Lung (tissue), 12 donors: Measurements from ENCODE around the gene LRWD1. TPM values are rescaled to one million over a fixed set of nuclear protein-coding genes. Genes with fewer than 3 reads are reported as not detected.

Source experiments
- ATAC-seq: fragments of 200-7000 bp; cut with Tn5 transposase; one replicate; pipeline ENCODE4 v1.9.1; 2020; ENCODE audit warnings: moderate number of reproducible peaks; ENCODE audit not compliant: insufficient read depth, low FRiP score
- DNase-seq, 3 donors: peaks; one replicate each; pipeline ENCODE4 v3.0.0-alpha.2; 2013 to 2017
- H3K27ac ChIP-seq, 2 donors: one replicate each; pipeline ENCODE4 v1.5.1; 2013; ENCODE audit warnings: mild to moderate bottlenecking in 2 of 2, moderate library complexity in 2 of 2, control low read depth in 1 of 2, inconsistent platforms in 1 of 2, low read depth in 1 of 2, low read length in 1 of 2
- H3K27me3 ChIP-seq, 3 donors: one replicate each; pipeline ENCODE4 v1.5.1; 2013; ENCODE audit warnings: low read length in 2 of 3; ENCODE audit not compliant: control insufficient read depth in 3 of 3, insufficient read depth in 3 of 3
- H3K36me3 ChIP-seq, 4 donors: one replicate each; pipeline ENCODE4 v1.5.1; 2013; ENCODE audit warnings: low read length in 4 of 4, mild to moderate bottlenecking in 1 of 4, moderate library complexity in 1 of 4; ENCODE audit not compliant: control insufficient read depth in 4 of 4, insufficient read depth in 4 of 4
- H3K4me1 ChIP-seq, 5 donors: one replicate each; pipeline ENCODE4 v1.5.1; 2013; ENCODE audit warnings: low read length in 5 of 5, mild to moderate bottlenecking in 2 of 5, moderate library complexity in 1 of 5; ENCODE audit not compliant: control insufficient read depth in 5 of 5, insufficient read depth in 5 of 5
- H3K4me3 ChIP-seq: one replicate; pipeline ENCODE4 v1.5.1; 2013; ENCODE audit warnings: mild to moderate bottlenecking, control low read depth, moderate library complexity
- H3K9ac ChIP-seq, 2 donors: one replicate each; pipeline ENCODE4 v1.5.1; 2013; ENCODE audit warnings: low read length in 2 of 2, control low read depth in 1 of 2; ENCODE audit not compliant: insufficient read depth in 1 of 2
- H3K9me3 ChIP-seq, 4 donors: one replicate each; pipeline ENCODE4 v1.5.1; 2013; ENCODE audit warnings: low read length in 3 of 4, mild to moderate bottlenecking in 1 of 4, moderate library complexity in 1 of 4; ENCODE audit not compliant: control insufficient read depth in 4 of 4, insufficient read depth in 3 of 4
- WGBS, 2 donors: extraction: QIAGEN DNeasy Blood & Tissue Kit; methylation state at CpG; one replicate each; pipeline ENCODE4 v1.1.7; 2013; 5-methylcytosine and 5-hydroxymethylcytosine counted together
- polyA plus RNA-seq, 2 donors: library from polyadenylated mRNA; stranded (reverse); fragments of 200-250 nt; gene quantifications; one replicate each; pipeline ENCODE4 v1.2.1, GENCODE V29; 2013
- total RNA-seq, 2 donors: library from RNA; depleted of rRNA in 1 of 2; stranded (reverse); fragments of >200 nt in 1 of 2; gene quantifications; one replicate each; pipeline ENCODE4 v1.2.1, GENCODE V29; 2014 to 2021
- TF ChIP-seq, protein P1 (sequence below): IDR thresholded peaks from 2 replicates; pipeline ENCODE4 v1.5.1; 2012; ENCODE audit warnings: mild to moderate bottlenecking; ENCODE audit errors: control extremely low read depth, extremely low read depth
- donor health status: control.
- donor health status: control.
- donor health status: Bipolar disorder and iron deficiency.
- donor health status: healthy.
- donor health status: DM: yes; HTN: yes; CAD: no.

The LRWD1 gene
- total and polyA plus RNA-seq, 4 donors = 12.3 to 31.5 (median 25.9) TPM

DNA sequence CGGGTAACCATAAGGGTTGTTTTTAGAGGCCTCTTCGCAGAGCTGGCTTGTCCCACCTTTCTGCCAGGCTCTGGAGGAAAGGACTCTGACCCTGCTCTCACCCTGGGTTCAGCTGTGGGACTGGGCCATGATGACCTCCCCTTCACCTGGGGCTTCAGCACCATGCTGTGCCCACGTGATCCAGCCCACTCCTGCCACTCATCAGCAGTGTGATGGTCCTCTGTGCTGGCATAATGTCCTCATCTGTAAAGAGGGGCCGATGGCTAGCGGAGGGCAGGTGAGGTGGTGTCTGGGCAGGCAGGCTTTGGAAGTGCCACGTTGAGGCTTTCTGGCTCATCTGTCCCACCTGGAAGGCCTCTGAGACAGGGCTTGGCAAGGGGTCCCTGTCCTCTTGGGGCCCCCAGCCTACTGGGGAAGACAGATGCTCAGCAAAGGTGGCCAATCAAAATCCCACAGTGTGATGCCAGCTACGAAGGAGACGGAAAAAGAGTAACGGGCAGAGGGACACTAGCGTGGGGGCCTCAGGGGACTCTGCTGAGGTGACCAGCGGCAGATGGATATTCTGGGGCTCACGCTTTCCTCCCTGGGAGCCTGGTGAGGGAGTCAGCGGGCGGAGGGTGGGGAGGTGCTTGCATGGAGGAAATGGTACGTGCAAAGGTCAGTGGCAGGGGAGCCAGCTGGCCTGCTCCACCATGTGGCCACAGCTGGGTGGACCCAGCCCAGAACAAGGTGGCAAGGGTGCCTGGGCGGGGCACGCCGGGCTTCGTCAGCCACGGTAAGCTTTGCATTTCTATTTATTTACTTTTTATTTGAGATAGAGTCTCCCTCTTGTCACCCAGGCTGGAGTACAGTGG is 5.4 kb downstream of the LRWD1 start:
- Histone ChIP-seq H3K27me3 (no peaks in the 10 kb centered on the region), H3K4me3 (no peak overlapping the region), H3K36me3 (peaks cover 0 to 34% (median 2%) of the 10 kb centered on the region in 4 donors), H3K9ac (no peak overlapping the region), H3K27ac (no peak overlapping the region), H3K9me3 (no peaks in the 10 kb centered on the region), H3K4me1 (peaks cover 0 to 6% (median 3%) of the 10 kb centered on the region in 5 donors)
- WGBS, 2 donors = 76 to 85% methylated on average over 20 of the region's 20 CpGs
- DNase-seq (no peak), ATAC-seq (no peak)
- TF ChIP-seq, protein P1, sequence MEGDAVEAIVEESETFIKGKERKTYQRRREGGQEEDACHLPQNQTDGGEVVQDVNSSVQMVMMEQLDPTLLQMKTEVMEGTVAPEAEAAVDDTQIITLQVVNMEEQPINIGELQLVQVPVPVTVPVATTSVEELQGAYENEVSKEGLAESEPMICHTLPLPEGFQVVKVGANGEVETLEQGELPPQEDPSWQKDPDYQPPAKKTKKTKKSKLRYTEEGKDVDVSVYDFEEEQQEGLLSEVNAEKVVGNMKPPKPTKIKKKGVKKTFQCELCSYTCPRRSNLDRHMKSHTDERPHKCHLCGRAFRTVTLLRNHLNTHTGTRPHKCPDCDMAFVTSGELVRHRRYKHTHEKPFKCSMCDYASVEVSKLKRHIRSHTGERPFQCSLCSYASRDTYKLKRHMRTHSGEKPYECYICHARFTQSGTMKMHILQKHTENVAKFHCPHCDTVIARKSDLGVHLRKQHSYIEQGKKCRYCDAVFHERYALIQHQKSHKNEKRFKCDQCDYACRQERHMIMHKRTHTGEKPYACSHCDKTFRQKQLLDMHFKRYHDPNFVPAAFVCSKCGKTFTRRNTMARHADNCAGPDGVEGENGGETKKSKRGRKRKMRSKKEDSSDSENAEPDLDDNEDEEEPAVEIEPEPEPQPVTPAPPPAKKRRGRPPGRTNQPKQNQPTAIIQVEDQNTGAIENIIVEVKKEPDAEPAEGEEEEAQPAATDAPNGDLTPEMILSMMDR = no peak

DNA sequence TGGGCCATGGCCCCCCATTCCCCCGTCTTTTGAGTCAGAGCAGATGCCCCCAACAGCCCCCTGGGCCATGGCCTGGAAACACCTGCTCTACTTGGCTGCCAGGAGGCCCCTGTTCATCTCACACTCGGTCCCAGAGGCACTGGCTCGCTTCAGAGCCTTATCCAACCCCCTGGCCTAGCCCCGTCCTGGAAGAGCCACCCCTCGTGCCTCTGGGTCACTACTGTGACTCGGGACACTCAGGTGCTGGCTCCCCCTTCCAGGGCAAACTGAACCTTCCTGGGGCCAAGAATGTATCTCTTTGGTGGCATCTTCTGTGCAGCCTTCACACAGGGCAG is 7.0 kb downstream of the LRWD1 start:
- Histone ChIP-seq H3K36me3 (peaks cover 0 to 34% (median 2%) of the 10 kb centered on the region in 4 donors), H3K27ac (no peak overlapping the region), H3K4me1 (no peaks in the 10 kb centered on the region), H3K27me3 (no peaks in the 10 kb centered on the region), H3K9me3 (no peaks in the 10 kb centered on the region), H3K4me3 (no peak overlapping the region), H3K9ac (no peak overlapping the region)
- ATAC-seq (no peak), DNase-seq (no peak)
- TF ChIP-seq, protein P1 = no peak
- WGBS, 2 donors = 85 to 93% methylated on average over 6 of the region's 6 CpGs

GRCh38 chr7:102472126-102473041 is 7.6 kb downstream of the LRWD1 start:
- no peak overlapping the region for H3K27ac ChIP-seq
- H3K27me3 ChIP-seq = no peaks in the 10 kb centered on the region
- no peaks in the 10 kb centered on the region for H3K4me1 ChIP-seq
- no peak for DNase-seq
- no peak overlapping the region for H3K9ac ChIP-seq
- WGBS, 2 donors = 76 to 78% methylated on average over 26 to 31 of the region's 31 CpGs
- ATAC-seq = no peak
- peaks cover 0 to 32% (median 2%) of the 10 kb centered on the region in 4 donors for H3K36me3 ChIP-seq
- no peaks in the 10 kb centered on the region for H3K9me3 ChIP-seq
- TF ChIP-seq, protein P1 = no peak
- H3K4me3 ChIP-seq = no peak overlapping the region
